HG02938 (cell line): Measurements from ENCODE around the gene MKLN1.
"Not testable (repeated sequence)": the region's sequence is repeated elsewhere in the genome, so short reads cannot be mapped to it uniquely, and the experiment has no call there.

Experiments used
- ATAC-seq: cut with Tn5 transposase; IDR thresholded peaks from one replicate; pipeline ENCODE4 v1.9.1; 2021; ENCODE audit warnings: mild to moderate bottlenecking, moderate library complexity; ENCODE audit not compliant: unreplicated experiment

MKLN1 gene

GRCh38 chr7:131497454-131497853 lies 169.8 kb downstream of the MKLN1 start:
- no peak for ATAC-seq

- ATAC-seq = no peak
Observed at GRCh38 chr7:131498237-131498885, 170.7 kb downstream of the MKLN1 start.

GRCh38 chr7:131499801-131500200 lies 172.1 kb downstream of the MKLN1 start:
- no peak for ATAC-seq

GRCh38 chr7:131500357-131500756 lies 172.7 kb downstream of the MKLN1 start:
- ATAC-seq = no peak

- ATAC-seq = peak; percentile 80
Observed at GRCh38 chr7:131501422-131501821, 173.7 kb downstream of the MKLN1 start.

- no peak for ATAC-seq
Observed at GRCh38 chr7:131501930-131502685, 174.4 kb downstream of the MKLN1 start.

GRCh38 chr7:131502810-131503508 lies 175.3 kb downstream of the MKLN1 start:
- ATAC-seq = no peak

GRCh38 chr7:131503639-131504038 lies 176.0 kb downstream of the MKLN1 start:
- no peak for ATAC-seq

GRCh38 chr7:131504157-131504899 lies 176.7 kb downstream of the MKLN1 start:
- ATAC-seq = no peak

- ATAC-seq = not testable (repeated sequence)
Observed at GRCh38 chr7:131505037-131505620, 177.5 kb downstream of the MKLN1 start.

GRCh38 chr7:131505636-131506557 lies 178.2 kb downstream of the MKLN1 start:
- ATAC-seq = no peak

GRCh38 chr7:131506597-131506996 lies 178.9 kb downstream of the MKLN1 start:
- ATAC-seq = no peak

- peak; percentile 86 for ATAC-seq
Observed at GRCh38 chr7:131507592-131508331, 180.1 kb downstream of the MKLN1 start.

- no peak for ATAC-seq
Observed at GRCh38 chr7:131508754-131509486, 181.2 kb downstream of the MKLN1 start.

- ATAC-seq = no peak
Observed at GRCh38 chr7:131509781-131510180, 182.1 kb downstream of the MKLN1 start.

- ATAC-seq = no peak
Observed at GRCh38 chr7:131511071-131511470, 183.4 kb downstream of the MKLN1 start.

- ATAC-seq = no peak
Observed at GRCh38 chr7:131511774-131512535, 184.3 kb downstream of the MKLN1 start.
